ENCODE data around the gene MISP3. TPM values are rescaled to one million over a fixed set of nuclear protein-coding genes. Genes with fewer than 3 reads are reported as not detected.

The MISP3 gene
- total RNA-seq, 1 experiment from 2014 or later, result 3.2 TPM

GRCh38 chr19:14106840-14107239 is 34.3 kb downstream of the MISP3 start:
- ATAC-seq (peak; percentile 60; the same call in 1 of the 2 replicates), DNase-seq (ENCODE audit: low spot score) (no peak)
- H3K9me3 Mint-ChIP-seq, result no peaks in the 10 kb centered on the region
- H3K27me3 Mint-ChIP-seq (ENCODE audit: low read depth), result no peaks in the 10 kb centered on the region
- H3K4me1 Mint-ChIP-seq, result peaks cover 4% of the 10 kb centered on the region
- CTCF ChIA-PET, result interaction anchor here (0.6 to 1.4 kb wide), 2 partner anchors 30 to 66 kb away, joined by 3 to 4 read pairs; partner anchors contain the start of gene ASF1B
- H3K4me3 Mint-ChIP-seq, result no peak overlapping the region
- TF ChIP-seq RELA (CRISPR knock-in tag; IDR thresholded peaks at IDR 0.05; ENCODE audit: borderline replicate concordance), result no peak
- no peak for TF ChIP-seq TEAD4 (CRISPR knock-in tag; IDR thresholded peaks at IDR 0.05)
- TF ChIP-seq JUN (CRISPR knock-in tag; IDR thresholded peaks at IDR 0.05), result no peak
- TF ChIP-seq ZNF121 (CRISPR knock-in tag; IDR thresholded peaks at IDR 0.05), result no peak
- no peak for TF ChIP-seq E2F4 (CRISPR knock-in tag; IDR thresholded peaks at IDR 0.05; ENCODE audit: borderline replicate concordance, low read depth)
- TF ChIP-seq FOXJ3 (CRISPR knock-in tag; IDR thresholded peaks at IDR 0.05; ENCODE audit: borderline replicate concordance), result no peak
- no peak for TF ChIP-seq NR3C1 (CRISPR knock-in tag; conservative IDR thresholded peaks at IDR 0.05; ENCODE audit: low read depth)
- H3K36me3 Mint-ChIP-seq, result no peaks in the 10 kb centered on the region
- POLR2A ChIA-PET, result no interaction called here
- H3K27ac Mint-ChIP-seq, result no peak overlapping the region

- no peaks in the 10 kb centered on the region for H3K36me3 Mint-ChIP-seq
- ChIA-PET POLR2A (no interaction called here), CTCF (interaction anchor here (0.6 to 1.4 kb wide), 2 partner anchors 29 to 67 kb away, joined by 3 to 4 read pairs; partner anchors contain the start of gene ASF1B)
- no peak overlapping the region for H3K4me3 Mint-ChIP-seq
- ATAC-seq, result no peak
- H3K4me1 Mint-ChIP-seq, result peaks cover 10% of the 10 kb centered on the region
- no peak for DNase-seq (ENCODE audit: low spot score)
- no peaks in the 10 kb centered on the region for H3K9me3 Mint-ChIP-seq
- TF ChIP-seq STAT6 (CRISPR knock-in tag; conservative IDR thresholded peaks at IDR 0.05; ENCODE audit: low read depth) (no peak), ZNF396 (CRISPR knock-in tag; IDR thresholded peaks at IDR 0.05; ENCODE audit: borderline replicate concordance) (no peak), TEAD1 (CRISPR knock-in tag; IDR thresholded peaks at IDR 0.05) (no peak), ZNF423 (CRISPR knock-in tag; IDR thresholded peaks at IDR 0.05) (no peak), E2F4 (CRISPR knock-in tag; IDR thresholded peaks at IDR 0.05; ENCODE audit: borderline replicate concordance, low read depth) (no peak), SOX15 (CRISPR knock-in tag; IDR thresholded peaks at IDR 0.05) (no peak), SMAD4 (CRISPR knock-in tag; IDR thresholded peaks at IDR 0.05) (no peak), CBFB (CRISPR knock-in tag; IDR thresholded peaks at IDR 0.05; ENCODE audit: low read depth) (no peak), ATF6 (CRISPR knock-in tag; IDR thresholded peaks at IDR 0.05) (no peak), TP53 (CRISPR knock-in tag; IDR thresholded peaks at IDR 0.05) (no peak), ZNF138 (CRISPR knock-in tag; conservative IDR thresholded peaks at IDR 0.05) (no peak)
- peak overlapping the region; percentile 79 for H3K27ac Mint-ChIP-seq
- no peaks in the 10 kb centered on the region for H3K27me3 Mint-ChIP-seq (ENCODE audit: low read depth)
Measured at GRCh38 chr19:14107581-14108461, 35.2 kb downstream of the MISP3 start.
